GM12878 (cell line): ENCODE data around the gene HMGCLL1. TPM values are rescaled to one million over a fixed set of nuclear protein-coding genes. Genes with fewer than 3 reads are reported as not detected.

ENCODE experiments used
- ATAC-seq: fragments of 200-7000 bp; cut with Tn5 transposase; 3 replicates; pipeline ENCODE4 v1.9.1; 2020; ENCODE audit warnings: mild to moderate bottlenecking, moderate library complexity
- BruUV-seq: library from RNA; stranded (reverse); fragments of 400-500 nt; replicated peaks from 2 replicates; lab custom pipeline; 2021; lab: Mats Ljungman, UMichigan
- CTCF ChIA-PET: fragments of 300-600 bp; sonication (Branson Sonifier 250); formaldehyde crosslinking; extraction: SDS; loops from one replicate; lab custom pipeline; 2021; ENCODE audit warnings: inconsistent platforms; lab: Yijun Ruan, JAX
- POLR2A ChIA-PET: fragments of 350-600 bp; formaldehyde crosslinking; extraction: SDS; loops from one replicate; lab custom pipeline; 2021; ENCODE audit warnings: inconsistent platforms; lab: Charles Lee
- RAD21 ChIA-PET: fragments of 300-600 bp; sonication (Branson Sonifier 250); formaldehyde crosslinking; loops from one replicate; lab custom pipeline; 2023; ENCODE audit warnings: antibody characterized with exemption; ENCODE audit not compliant: unreplicated experiment; lab: Charles Lee
- SMC1A ChIA-PET: fragments of 300-600 bp; sonication (Branson Sonifier 250); formaldehyde crosslinking; loops from one replicate; lab custom pipeline; 2023; ENCODE audit not compliant: unreplicated experiment, uncharacterized antibody; lab: Charles Lee
- DNase-seq: peaks from one replicate; pipeline ENCODE4 v3.0.0-alpha.2; 2011; ENCODE audit warnings: low read depth, low spot score
- FAIRE-seq: peaks from 3 replicates; lab custom pipeline; 2011; peaks lifted over from hg19 to GRCh38; lab: Jason Lieb, UNC
- H2AFZ ChIP-seq: 2 replicates; pipeline ENCODE4 v1.6.0; 2011; ENCODE audit warnings: low read depth, low read length, control low read depth; ENCODE audit not compliant: control insufficient read depth
- H3K27ac ChIP-seq: 2 replicates; pipeline ENCODE4 v1.5.1; 2011; ENCODE audit warnings: control low read depth; ENCODE audit not compliant: control insufficient read depth, insufficient read depth
- H3K27me3 ChIP-seq, 2 experiments: replicated peaks in 1 of 2; 2 replicates each; pipeline versions ENCODE4 v1.6.0 to v1.6.1; 2011; ENCODE audit warnings: low read length in 1 of 2; ENCODE audit not compliant: control insufficient read depth in 2 of 2, insufficient read depth in 2 of 2
- H3K36me3 ChIP-seq, 2 experiments: 2 replicates each; pipeline ENCODE4 v1.5.1; 2011; ENCODE audit warnings: low read length in 1 of 2; ENCODE audit not compliant: control insufficient read depth in 2 of 2, insufficient read depth in 2 of 2
- H3K4me1 ChIP-seq: 2 replicates; pipeline ENCODE4 v1.6.1; 2011; ENCODE audit warnings: mild to moderate bottlenecking, low read length, moderate library complexity, mixed read lengths; ENCODE audit not compliant: control insufficient read depth, insufficient read depth
- H3K4me2 ChIP-seq: 2 replicates; pipeline ENCODE4 v1.6.0; 2011; ENCODE audit warnings: control low read depth; ENCODE audit not compliant: control insufficient read depth, insufficient read depth
- H3K4me3 ChIP-seq: fragments of 200-600 bp; sonication (generic); 2 replicates; pipeline ENCODE4 v1.5.1; 2016
- H3K79me2 ChIP-seq: 2 replicates; pipeline ENCODE4 v1.6.0; 2011; ENCODE audit warnings: low read length; ENCODE audit not compliant: control insufficient read depth, insufficient read depth
- H3K9ac ChIP-seq: 2 replicates; pipeline ENCODE4 v1.8.0; 2011; ENCODE audit warnings: low read length, control low read depth, mixed read lengths; ENCODE audit not compliant: control insufficient read depth, insufficient read depth
- H3K9me3 ChIP-seq: replicated peaks from 3 replicates; pipeline ENCODE4 v1.5.1; 2011; ENCODE audit warnings: mild to moderate bottlenecking, low read length; ENCODE audit not compliant: control insufficient read depth, insufficient read depth
- H4K20me1 ChIP-seq: 2 replicates; pipeline ENCODE4 v1.6.0; 2011; ENCODE audit not compliant: control insufficient read depth, insufficient read depth
- EGR1 ChIP-seq, 2 experiments: IDR thresholded peaks; 1 replicate in 1 of 2; 2 replicates in 1 of 2; pipeline ENCODE4 v1.6.1; 2011 to 2012; ENCODE audit warnings: low read depth in 2 of 2, low read length in 2 of 2, borderline replicate concordance in 1 of 2, mild to moderate bottlenecking in 1 of 2, moderate library complexity in 1 of 2
- EZH2 ChIP-seq: IDR thresholded peaks from 2 replicates; pipeline ENCODE4 v1.6.1; 2012; ENCODE audit warnings: low read depth, mild to moderate bottlenecking, control low read depth, inconsistent platforms, low read length, borderline replicate concordance; ENCODE audit not compliant: control insufficient read depth
- NFIC ChIP-seq: IDR thresholded peaks from 2 replicates; pipeline ENCODE4 v1.6.1; 2012; ENCODE audit warnings: low read depth, mild to moderate bottlenecking, inconsistent platforms, low read length, moderate library complexity
- RAD21 ChIP-seq: IDR thresholded peaks from 2 replicates; pipeline ENCODE4 v1.6.1; 2011; ENCODE audit warnings: mild to moderate bottlenecking, low read depth, low read length, moderate library complexity; ENCODE audit not compliant: insufficient read depth
- SIX5 ChIP-seq: IDR thresholded peaks from 2 replicates; pipeline ENCODE4 v1.6.1; 2011; ENCODE audit warnings: mild to moderate bottlenecking, low read depth, low read length, moderate library complexity; ENCODE audit not compliant: severe bottlenecking
- STAT1 ChIP-seq: fragments of 450-650 bp; conservative IDR thresholded peaks from 2 replicates; pipeline ENCODE4 v1.6.1; 2014; ENCODE audit warnings: antibody characterized with exemption, mild to moderate bottlenecking
- TAF1 ChIP-seq: IDR thresholded peaks from 2 replicates; pipeline ENCODE4 v1.6.1; 2011; ENCODE audit warnings: mild to moderate bottlenecking, low read depth, low read length, borderline replicate concordance
- in situ Hi-C: fragments of 300-500 bp; cut with MboI; formaldehyde crosslinking; loops from 9 replicates; pipeline ENCODE4 v1.14.3; 2018; ENCODE audit warnings: mixed read lengths
- intact Hi-C: fragments of 100-400 bp; cut with micrococcal nuclease; formaldehyde crosslinking; loops from one replicate; pipeline ENCODE4 v1.14.2; 2022; ENCODE audit not compliant: unreplicated experiment
- polyA plus RNA-seq, 11 experiments: library from polyadenylated mRNA; depleted of rRNA in 4 of 11; unstranded in 6 of 11; stranded (reverse) in 5 of 11; fragments of >200 nt; fragmentation: Nextera tagmentation in 4 of 11; fragmentation: Illumina TruSeq in 1 of 11; extraction: Ambion mirVana in 4 of 11; extraction: Trizol in 1 of 11; gene quantifications; 1 replicate in 1 of 11; 2 replicates in 10 of 11; pipeline versions ENCODE4 v1.2.1 to v1.2.3, GENCODE V29; 2011 to 2016; ENCODE audit warnings: inconsistent platforms in 2 of 11, missing spikeins in 2 of 11, low read depth in 1 of 11
- total RNA-seq, 4 experiments: library from RNA; depleted of rRNA in 3 of 4; stranded (reverse); fragments of >200 nt in 3 of 4; fragmentation: Illumina TruSeq in 1 of 4; extraction: Trizol in 1 of 4; gene quantifications; 2 replicates each; pipeline versions ENCODE4 v1.2.1 to v1.2.3, GENCODE V29; 2013 to 2021

HMGCLL1 gene
- total and polyA plus RNA-seq, 10 of the 15 experiments (the other 5 are each of a cell fraction or from before 2014, with no cell fraction given), result not detected

- TF ChIP-seq RAD21 (peak; percentile 58), NFIC (no peak), SIX5 (no peak), STAT1 (no peak)
- TF ChIP-seq, all 136 proteins: peak for 4
These were observed 38.3 kb upstream of the HMGCLL1 start (continued) for GRCh38 chr6:55617272-55617671.

GRCh38 chr6:55604021-55604420 is 25.0 kb upstream of the HMGCLL1 start:
- RAD21 ChIA-PET, result no interaction called here
- TF ChIP-seq TAF1, result no peak
- no peak for TF ChIP-seq EZH2
- no peak for TF ChIP-seq EGR1 (IDR thresholded peaks at IDR 0.05; ENCODE audit: borderline replicate concordance in 1 of 2, low read depth in 2 of 2, low read length in 2 of 2)
- H3K4me1 ChIP-seq, result no peaks in the 10 kb centered on the region
- CTCF ChIA-PET, result no interaction called here
- H3K4me3 ChIP-seq, result no peak overlapping the region
- SMC1A ChIA-PET, result no interaction called here
- DNase-seq (no peak), ATAC-seq (no peak), FAIRE-seq (no peak)
- H3K27me3 ChIP-seq, result no peaks in the 10 kb centered on the region
- intact Hi-C loops, result loop anchor here (10.0 kb wide), 1 partner anchor 691 kb away; no protein-coding TSS in a partner anchor
- H2AFZ ChIP-seq, result no peak overlapping the region
- no peaks in the 10 kb centered on the region for H4K20me1 ChIP-seq
- no peaks in the 10 kb centered on the region for H3K9me3 ChIP-seq
- H3K9ac ChIP-seq, result no peak overlapping the region
- BruUV-seq, result no TSS peak
- H3K4me2 ChIP-seq, result no peak overlapping the region
- no peak overlapping the region for H3K27ac ChIP-seq
- no peaks in the 10 kb centered on the region for H3K79me2 ChIP-seq
- H3K36me3 ChIP-seq, result no peaks in the 10 kb centered on the region
- POLR2A ChIA-PET, result no interaction called here
- in situ Hi-C loops, result no loop called here
